Measurements from ENCODE around the gene SPAG7.

SPAG7 gene, protein sequence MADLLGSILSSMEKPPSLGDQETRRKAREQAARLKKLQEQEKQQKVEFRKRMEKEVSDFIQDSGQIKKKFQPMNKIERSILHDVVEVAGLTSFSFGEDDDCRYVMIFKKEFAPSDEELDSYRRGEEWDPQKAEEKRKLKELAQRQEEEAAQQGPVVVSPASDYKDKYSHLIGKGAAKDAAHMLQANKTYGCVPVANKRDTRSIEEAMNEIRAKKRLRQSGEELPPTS

DNA sequence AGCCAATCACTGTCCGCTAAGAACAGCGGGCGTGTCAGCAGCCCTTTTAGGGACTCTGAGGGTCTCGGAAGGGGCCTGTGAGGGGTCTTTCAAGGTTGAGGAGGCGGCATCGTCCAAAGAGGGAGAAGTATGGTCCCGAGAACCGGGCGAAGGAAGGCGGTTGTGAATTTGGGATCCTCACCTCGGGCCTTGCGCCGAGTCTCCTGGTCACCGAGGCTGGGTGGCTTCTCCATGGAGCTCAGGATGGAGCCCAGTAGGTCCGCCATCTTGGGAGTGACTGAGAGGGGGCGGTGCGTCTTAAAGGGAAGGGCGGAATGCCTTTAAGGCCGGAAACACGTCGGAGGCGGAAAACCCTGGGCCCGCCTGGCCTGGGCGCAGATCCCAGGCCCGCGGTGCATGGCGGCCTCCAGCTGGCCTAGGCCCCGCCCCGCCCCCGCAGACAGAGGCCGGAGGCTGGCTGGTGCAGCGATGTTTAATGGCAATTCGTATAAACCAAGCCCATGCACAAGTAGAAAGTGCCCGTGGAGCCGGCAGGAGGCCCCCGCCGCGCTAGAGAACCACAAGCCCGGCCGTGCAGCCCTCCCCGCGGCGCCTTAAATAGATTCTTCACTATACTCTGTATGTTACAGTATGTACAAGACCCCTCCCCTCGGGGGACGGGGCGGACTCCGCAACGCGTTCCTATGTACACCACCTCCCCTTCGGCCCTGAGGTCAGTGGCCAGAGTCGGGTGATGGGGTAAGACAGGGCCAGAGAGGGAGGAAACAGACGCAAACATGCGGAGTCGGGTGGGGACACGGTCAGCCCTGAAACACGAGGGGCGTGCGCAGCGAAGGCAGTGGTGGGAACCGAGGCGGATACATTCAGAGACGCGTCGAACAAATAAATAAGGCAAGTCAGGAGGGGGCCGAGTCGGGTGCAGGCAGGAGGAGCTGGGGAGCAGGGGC is at the start of gene SPAG7:
Gene SPAG7 (minus strand): TSS at position 279 of the 947 bp plus-strand sequence. CDS start 13 bp downstream, at position 266.
- peak; percentile 95 for DNase-seq
- in situ Hi-C loops (cut with HindIII; ENCODE audit: low pct_ligation_motif_present, low pct_unique_long_range_greater_than_20kb, low sequenced_read_pairs): no loop called here

DNA sequence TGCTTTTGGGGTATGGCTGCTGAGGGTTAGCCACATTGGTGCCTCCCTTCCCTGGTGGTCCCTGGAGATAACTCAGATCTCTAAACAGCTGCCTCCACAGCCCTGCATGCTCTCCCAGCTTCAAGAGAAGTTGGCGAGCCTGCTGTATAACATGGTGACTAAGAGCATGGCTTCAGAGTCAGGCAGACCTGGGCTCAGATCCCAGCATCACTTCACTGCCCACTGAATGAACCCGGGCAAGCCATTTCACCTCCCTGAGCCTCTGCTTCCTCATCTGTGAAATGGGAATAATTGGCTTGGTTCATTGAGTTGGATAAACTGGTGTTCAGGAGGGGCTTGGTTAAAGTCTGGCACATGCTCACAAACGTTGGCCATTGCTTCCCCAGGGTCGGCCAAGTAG is 46.7 kb upstream of the SPAG7 start:
- no peak for DNase-seq
- in situ Hi-C loops (cut with HindIII; ENCODE audit: low pct_ligation_motif_present, low pct_unique_long_range_greater_than_20kb, low sequenced_read_pairs): no loop called here

DNA sequence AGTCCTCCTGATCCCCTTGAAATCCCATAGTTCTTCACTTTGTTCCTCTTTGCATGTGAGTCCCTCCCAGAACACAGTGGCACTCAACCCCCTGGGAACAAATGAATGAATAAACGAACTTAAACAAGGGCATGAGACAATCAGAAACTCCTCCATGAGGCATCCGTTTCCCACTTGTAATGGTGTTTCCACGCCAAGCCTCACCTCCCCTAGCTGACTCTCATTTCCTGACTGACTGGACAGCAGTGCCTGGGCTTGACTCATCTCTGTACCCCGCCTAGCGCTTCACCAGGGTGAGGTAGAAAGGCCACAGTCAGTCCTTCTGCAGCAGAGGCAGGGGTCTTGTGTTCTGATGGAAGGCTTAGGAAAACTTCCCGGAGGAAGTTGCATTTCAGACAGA is 44.3 kb upstream of the SPAG7 start:
- in situ Hi-C loops (cut with HindIII; ENCODE audit: low pct_ligation_motif_present, low pct_unique_long_range_greater_than_20kb, low sequenced_read_pairs): no loop called here
- no peak for DNase-seq

DNA sequence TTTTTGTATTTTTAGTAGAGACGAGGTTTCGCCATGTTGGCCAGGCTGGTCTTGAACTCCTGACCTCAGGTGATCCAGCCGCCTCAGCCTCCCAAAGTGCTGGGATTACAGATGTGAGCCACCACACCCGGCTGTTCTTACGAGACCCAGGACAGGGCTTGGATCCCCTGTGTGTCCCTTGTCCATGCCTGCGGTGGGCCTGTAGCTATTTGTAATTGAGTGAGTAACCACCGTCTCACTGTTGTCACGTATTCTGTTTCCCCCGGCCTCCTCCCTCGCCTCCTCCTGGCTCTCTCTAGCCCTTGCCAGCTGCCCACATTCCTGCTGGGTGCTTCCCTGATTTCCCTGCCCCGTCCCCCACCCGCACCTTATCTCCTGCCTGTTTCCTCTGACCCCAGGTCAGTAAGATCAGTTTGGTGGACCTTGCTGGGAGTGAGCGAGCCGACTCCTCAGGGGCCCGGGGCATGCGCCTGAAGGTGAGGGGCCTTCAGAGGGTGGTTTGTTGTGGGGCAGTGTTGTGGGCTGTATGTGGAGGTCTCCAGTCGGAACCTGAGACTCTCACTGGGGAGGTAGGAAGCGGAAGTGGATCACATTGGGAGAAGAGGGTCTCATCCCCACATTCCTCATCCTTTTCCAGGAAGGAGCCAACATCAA is 35.7 kb upstream of the SPAG7 start:
- in situ Hi-C loops (cut with HindIII; ENCODE audit: low pct_ligation_motif_present, low pct_unique_long_range_greater_than_20kb, low sequenced_read_pairs): no loop called here
- no peak for DNase-seq

DNA sequence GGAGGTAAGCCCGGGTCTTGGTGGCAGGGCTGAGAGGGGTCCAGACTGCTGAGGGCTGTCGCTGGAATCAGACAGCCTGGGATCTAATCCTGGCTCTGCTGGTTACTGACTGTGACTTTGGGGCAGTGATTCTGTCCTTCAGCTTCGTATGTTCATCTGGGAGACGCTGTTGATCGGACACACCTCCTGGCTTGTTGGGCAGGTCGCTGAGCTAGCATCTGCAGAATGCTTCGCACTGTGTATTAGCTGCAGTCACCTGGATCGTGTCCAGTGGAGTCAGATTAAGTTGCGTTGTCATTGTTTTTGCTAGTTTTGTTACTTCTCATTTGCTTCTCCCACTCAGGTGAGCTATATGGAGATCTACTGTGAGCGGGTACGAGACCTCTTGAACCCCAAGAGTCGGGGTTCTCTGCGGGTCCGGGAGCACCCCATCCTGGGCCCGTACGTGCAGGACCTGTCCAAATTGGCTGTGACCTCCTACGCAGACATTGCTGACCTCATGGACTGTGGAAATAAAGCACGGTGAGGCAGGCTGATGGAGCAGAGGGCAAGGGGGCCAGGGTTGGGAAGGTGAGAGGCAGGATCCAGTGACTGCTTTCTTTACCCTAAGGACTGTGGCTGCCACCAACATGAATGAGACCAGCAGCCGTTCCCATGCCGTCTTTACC is 34.6 kb upstream of the SPAG7 start:
- DNase-seq: no peak
- in situ Hi-C loops (cut with HindIII; ENCODE audit: low pct_ligation_motif_present, low pct_unique_long_range_greater_than_20kb, low sequenced_read_pairs): no loop called here

DNA sequence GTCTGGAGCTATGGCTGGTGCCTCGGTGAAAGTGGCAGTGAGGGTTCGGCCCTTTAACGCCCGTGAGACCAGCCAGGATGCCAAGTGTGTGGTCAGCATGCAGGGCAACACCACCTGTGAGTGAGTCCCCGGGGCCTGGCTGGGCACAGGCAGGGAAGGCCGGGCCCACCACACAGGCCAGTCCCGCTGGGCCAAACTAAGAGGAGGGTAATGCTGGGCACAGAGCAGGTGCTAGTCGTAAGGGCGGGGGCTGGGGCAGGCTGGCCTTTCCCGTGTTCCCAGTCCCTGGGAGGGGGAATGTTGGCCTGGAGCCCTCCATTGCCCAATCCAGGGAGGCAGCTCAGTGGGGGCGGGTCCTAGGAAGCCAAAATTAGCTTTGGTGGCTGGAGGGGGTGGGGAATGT is 32.6 kb upstream of the SPAG7 start:
- no peak for DNase-seq
- in situ Hi-C loops (cut with HindIII; ENCODE audit: low pct_ligation_motif_present, low pct_unique_long_range_greater_than_20kb, low sequenced_read_pairs): no loop called here

DNA sequence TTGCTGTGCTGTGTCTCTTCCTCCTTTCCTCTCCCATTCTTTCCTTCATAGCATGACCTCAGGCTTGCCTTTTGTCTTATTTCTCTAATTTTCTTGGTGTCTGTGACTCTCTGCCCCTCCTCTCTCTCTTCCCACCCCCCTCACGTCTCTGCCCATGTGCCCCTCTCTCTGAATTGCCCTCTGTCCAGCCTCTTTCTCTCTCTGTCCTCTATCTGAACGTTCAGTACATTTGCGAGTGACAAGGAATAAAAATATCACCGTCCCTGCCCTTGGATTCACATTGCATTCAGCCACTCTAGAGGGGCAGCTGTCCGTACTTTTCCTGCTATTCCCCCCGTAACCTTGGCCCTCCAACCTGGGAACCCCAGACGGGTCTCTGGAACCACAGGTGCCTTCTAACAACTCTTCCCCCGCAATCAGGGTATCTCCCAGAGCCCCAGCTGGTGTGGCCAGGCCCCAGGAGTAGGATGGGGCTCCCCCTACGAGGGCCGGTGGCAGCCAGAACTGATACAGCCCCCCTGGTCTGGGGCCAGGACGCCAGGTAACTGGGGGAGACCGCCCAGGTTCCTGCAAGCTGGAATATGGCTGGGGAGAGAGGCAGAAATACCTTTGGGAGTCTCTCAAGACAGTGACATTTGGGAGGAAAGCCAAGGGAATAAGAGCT is 31.9 kb upstream of the SPAG7 start:
- in situ Hi-C loops (cut with HindIII; ENCODE audit: low pct_ligation_motif_present, low pct_unique_long_range_greater_than_20kb, low sequenced_read_pairs): no loop called here
- no peak for DNase-seq

DNA sequence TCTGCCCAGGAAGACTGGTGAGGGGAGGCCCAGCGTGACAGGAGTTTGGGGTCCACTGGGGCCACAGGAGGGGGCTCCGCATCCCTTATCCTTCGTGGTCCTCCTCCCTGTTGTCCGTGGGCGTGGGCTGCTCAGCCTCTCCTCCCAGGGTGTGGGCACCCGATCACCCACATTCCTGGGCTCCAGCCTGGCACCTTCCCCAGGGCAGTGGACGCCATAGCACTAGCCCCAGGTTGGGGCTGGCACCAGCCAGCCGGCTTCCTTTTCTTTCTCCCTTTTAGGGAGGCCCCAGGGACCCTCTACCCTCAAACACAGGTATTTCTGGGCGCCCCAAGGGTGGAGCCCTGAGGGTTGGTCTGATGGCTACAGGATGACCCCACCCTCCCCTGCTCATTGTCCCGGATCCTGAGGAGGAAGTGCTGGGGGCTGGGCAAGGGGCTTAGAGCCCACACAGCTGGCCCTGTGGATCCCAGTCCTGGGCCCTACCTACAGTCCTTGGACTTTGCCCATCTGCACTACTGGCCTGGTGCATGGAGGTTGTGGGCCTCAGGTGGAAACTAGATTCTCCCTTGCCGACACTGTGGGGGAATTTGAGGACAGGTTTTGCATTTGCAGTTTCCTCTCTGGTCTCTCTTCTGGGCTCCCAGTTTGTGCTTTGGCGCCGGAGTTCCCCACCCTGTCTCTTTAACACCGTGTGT is 31.3 kb upstream of the SPAG7 start:
- DNase-seq: no peak
- in situ Hi-C loops (cut with HindIII; ENCODE audit: low pct_ligation_motif_present, low pct_unique_long_range_greater_than_20kb, low sequenced_read_pairs): no loop called here

DNA sequence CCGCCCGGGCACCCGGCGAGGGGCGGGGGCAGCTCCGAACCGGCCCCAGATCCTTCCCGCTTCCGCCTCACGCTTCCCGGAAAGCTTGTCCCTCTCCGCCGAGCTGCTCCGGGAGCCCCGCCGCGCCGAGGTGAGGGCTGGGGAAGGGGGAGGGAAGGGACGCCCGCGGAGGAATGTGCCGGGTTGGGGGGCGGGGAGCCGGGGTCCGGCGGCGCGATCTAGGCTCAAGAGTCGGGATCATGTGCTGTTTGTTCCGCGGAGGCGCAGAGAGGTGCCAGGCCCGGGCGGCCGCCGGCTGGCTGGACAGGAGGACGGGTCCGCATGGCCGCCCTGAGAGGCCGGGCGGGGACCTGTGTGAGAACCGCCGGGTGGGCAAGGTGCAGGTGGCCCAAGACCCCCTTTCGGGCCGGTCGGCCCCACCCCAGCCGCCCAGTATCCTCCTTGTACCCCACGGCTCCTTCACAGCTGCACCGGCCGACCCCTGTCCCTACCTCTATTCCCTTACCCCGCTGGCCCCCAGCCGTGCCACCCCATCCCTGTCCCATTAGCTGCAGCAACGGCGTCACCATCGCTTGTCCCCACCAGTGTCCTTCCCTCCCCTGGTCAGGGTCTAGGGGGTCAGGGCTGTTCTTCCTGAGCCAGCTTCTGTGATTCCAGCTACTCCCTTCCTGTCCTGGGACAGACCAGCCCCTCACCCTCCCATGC is 30.6 kb upstream of the SPAG7 start:
- no peak for DNase-seq
- in situ Hi-C loops (cut with HindIII; ENCODE audit: low pct_ligation_motif_present, low pct_unique_long_range_greater_than_20kb, low sequenced_read_pairs): no loop called here

DNA sequence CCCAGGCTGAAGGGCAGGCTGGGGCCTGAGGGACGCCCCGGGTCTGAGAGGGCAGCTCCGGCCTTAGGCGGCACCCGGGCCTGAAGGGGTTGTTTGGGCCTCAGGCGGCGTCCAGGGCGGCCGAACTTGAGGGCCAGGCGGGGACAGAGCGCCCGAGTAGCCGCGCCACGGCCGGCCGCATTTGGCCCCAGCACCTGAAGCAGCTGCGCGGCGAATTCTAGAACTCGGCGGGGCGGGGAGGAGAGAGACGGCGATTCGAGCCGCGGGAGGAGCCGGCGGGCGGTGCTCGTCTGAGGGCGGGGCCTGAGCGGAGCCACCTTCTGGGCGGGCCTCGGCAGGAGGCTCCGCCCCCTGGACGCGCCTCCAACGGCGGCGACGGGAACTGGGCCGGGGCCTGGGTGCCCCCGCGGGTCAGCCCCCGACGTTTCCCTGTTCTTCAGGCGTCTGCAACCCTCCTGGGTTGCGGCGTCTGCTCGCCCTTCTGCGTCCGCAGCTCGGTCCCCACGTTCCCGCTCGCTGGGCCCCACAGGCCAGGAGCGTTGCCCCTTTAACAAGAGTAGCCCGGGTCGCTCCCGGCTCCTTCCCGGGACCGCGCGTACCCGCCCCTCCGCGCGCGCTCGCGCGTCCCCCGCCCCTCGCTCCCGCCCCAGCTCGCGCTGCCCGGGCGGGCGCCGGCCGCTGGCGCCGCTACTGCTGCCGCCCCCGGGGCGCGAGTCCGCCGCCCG is 29.8 kb upstream of the SPAG7 start, which contains the start of the genes INCA1 and KIF1C:
Gene INCA1 (minus strand): TSS at position 221 of the 725 bp plus-strand sequence. CDS start 3,085 bp downstream, outside the sequence.
Gene KIF1C (plus strand): TSS at position 649 of the 725 bp plus-strand sequence. CDS start 2,297 bp downstream, outside the sequence.
- peak; percentile 93 for DNase-seq
- in situ Hi-C loops (cut with HindIII; ENCODE audit: low pct_ligation_motif_present, low pct_unique_long_range_greater_than_20kb, low sequenced_read_pairs): no loop called here

DNA sequence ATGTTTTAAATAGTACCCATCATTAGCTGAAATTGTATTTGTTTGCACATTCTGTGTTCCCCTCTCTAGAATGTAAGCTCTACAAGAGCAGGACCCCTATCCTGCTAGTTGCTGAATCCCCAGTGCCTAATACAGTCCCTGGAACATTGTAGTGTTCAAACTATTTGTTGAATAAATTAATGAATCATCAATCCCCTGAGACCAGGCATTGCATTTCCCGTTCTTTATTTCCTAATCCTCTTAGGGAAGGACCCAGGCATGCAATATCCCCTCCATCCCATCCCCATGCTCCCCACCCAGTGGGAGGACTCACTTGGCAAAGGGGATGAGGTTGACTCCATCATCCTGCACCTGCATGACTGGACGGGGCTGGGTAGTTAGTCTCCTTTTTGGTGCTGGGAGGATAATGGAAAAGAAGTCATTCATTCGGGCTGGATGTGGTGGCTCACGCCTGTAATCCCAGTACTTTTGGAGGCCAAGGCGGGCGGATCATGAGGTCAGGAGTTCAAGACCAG is 26.5 kb upstream of the SPAG7 start:
- in situ Hi-C loops (cut with HindIII; ENCODE audit: low pct_ligation_motif_present, low pct_unique_long_range_greater_than_20kb, low sequenced_read_pairs): no loop called here
- DNase-seq: no peak

DNA sequence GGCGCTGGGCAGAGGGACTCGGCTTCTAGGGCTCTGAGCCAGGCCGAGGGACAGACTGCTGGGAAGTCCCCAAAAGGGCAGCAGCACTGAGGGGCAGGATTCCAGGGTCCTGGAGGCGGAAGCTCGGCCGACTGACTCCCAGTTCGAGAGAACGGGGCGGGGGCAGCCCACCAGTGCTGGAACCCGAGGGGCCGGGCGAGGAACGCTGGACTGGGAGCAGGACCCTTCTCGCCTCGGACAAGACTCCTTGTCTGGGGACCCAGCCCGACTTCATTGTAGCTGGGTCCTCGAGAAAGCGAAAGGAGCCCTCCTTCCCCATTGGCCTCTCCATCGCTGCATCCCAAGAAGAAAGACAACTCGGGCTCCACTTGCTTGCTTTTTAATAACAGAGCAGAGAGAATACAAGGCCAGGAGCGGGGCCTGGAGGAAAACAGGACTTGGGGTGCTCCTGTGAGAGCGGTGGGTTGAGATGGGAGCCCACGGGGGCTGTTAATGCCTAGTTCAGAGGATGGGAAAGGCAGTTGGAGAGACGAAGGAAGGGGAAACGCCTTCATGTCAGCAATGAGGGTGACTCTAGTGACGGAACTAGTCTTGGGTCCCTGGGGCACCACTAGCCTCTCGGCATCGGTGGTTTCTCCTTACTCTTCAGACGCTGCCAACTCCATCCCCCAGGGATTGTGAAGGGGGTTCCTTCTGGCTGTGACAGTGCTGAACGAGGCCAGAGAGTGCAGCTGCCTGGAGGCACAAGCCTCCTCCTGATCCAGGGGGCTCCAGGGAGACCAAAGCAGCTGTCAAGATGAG is 20.4 kb upstream of the SPAG7 start:
- DNase-seq: no peak
- in situ Hi-C loops (cut with HindIII; ENCODE audit: low pct_ligation_motif_present, low pct_unique_long_range_greater_than_20kb, low sequenced_read_pairs): no loop called here

DNA sequence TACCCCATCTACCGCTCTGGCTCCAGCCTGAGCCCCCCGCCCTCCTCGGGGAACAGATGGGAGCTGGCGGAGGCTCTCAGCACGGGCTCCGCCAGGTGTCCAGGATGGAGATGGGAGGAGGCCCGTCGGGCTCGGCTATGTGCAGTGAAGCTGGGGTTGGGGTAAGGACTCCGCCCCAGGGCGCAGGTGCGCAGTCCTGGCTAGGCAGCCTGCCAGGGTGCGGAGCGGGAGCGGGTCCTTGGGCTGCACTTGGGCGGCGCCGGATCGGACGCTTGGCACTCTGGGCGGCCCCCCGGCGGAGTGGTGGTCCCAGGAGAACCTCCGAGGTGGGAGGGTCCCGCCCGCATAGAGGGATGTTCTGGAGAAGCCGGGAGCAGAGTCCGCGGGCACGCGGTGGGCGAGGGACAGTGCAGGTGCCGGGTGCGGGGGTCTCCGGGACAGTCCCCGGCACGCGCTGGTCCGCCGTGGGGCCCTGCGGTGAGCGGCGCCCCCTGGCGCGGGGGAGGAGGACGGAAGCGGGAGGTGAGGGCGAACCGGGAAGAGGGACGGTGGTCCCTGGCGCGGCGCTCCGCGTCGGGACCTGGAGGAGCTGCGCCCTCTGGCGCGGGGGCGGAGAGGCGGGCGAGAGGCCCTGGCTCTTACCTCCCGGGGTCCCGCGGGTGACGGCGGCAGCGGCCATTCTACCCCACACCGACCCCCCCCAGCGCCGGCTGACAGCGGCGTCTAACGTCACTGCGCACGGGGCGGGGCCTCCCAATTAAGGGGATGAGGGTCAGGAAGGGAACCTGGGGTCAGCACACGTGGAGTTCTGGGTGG is 19.5 kb upstream of the SPAG7 start, which contains the start of gene CAMTA2:
Gene CAMTA2 (minus strand): TSS at position 725 of the 816 bp plus-strand sequence. CDS start 1,453 bp downstream, outside the sequence.
- peak; percentile 78 for DNase-seq
- in situ Hi-C loops (cut with HindIII; ENCODE audit: low pct_ligation_motif_present, low pct_unique_long_range_greater_than_20kb, low sequenced_read_pairs): no loop called here

DNA sequence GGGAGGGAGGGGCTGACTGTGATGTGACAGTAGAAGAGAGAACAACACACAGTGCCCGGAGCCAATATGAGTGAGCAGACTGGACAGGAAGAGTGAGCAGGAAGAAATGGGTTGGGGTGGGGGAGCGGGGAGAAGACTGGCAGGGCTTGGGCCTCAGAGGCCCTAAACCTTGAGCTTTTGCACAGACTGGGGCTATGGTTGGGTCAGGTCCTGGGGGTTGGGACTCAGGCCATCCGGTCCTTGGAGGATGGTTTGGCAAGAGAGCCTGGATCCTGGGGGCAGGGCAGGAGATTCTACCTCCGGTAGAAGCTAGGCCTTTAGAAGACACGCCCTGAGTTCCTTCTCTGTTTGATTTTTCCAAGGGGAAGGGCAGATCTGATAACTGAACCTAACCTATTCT is 18.8 kb upstream of the SPAG7 start:
- no peak for DNase-seq
- in situ Hi-C loops (cut with HindIII; ENCODE audit: low pct_ligation_motif_present, low pct_unique_long_range_greater_than_20kb, low sequenced_read_pairs): no loop called here

DNA sequence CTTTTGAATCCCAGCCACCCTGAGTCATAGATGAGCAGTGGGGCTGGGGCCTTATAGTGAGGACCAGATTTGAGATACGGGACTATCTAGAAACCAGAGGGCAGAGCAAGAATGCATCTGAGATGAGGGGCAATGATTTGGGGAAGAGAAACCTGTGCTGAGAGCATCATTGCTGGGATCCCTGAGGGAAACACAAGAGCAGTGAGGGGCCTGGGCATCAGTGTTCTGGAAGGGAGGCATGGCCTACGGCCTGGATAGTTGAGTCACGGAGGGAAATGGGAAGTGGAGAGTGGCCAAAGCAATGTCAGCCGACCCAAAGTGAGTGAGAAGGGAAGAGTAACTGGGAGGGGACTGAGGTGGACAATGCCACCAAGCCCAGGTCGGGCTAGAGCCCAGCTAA is 14.7 kb upstream of the SPAG7 start:
- DNase-seq: no peak
- in situ Hi-C loops (cut with HindIII; ENCODE audit: low pct_ligation_motif_present, low pct_unique_long_range_greater_than_20kb, low sequenced_read_pairs): no loop called here
